Astrocyte (in vitro differentiated cells and primary cell): ENCODE results near the gene SIRT6.

Experiments used
- EZH2 ChIP-seq: IDR thresholded peaks from 2 replicates; pipeline ENCODE4 v1.6.1; 2012; ENCODE audit warnings: mild to moderate bottlenecking, low read length, inconsistent platforms; ENCODE audit not compliant: insufficient read depth
- TF ChIP-seq, protein P1 (sequence below): IDR thresholded peaks from 2 replicates; pipeline ENCODE4 v1.5.1; 2011; ENCODE audit warnings: low read depth, mild to moderate bottlenecking, inconsistent platforms, low read length, moderate library complexity; ENCODE audit not compliant: insufficient read depth

DNA sequence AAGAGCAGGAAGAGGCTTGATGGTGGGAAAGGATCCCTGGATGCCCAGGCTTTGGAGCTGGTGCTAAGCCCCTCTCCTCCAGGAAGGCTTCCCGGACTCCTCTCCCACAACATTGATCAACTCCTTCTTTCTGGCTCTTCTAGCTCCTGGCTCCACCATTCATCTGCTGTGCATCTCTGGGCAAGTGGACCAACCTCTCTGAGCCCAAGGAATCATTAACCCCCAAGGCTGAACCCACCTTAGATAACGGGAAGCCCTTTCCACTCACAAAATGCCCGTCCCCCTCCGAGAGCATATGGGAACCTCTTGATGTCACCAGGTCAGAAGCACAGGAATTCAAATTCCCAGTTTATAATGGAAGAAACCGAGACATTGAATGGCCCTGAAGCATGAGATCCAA lies 5.2 kb downstream of the SIRT6 start:
- TF ChIP-seq, protein P1, sequence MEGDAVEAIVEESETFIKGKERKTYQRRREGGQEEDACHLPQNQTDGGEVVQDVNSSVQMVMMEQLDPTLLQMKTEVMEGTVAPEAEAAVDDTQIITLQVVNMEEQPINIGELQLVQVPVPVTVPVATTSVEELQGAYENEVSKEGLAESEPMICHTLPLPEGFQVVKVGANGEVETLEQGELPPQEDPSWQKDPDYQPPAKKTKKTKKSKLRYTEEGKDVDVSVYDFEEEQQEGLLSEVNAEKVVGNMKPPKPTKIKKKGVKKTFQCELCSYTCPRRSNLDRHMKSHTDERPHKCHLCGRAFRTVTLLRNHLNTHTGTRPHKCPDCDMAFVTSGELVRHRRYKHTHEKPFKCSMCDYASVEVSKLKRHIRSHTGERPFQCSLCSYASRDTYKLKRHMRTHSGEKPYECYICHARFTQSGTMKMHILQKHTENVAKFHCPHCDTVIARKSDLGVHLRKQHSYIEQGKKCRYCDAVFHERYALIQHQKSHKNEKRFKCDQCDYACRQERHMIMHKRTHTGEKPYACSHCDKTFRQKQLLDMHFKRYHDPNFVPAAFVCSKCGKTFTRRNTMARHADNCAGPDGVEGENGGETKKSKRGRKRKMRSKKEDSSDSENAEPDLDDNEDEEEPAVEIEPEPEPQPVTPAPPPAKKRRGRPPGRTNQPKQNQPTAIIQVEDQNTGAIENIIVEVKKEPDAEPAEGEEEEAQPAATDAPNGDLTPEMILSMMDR = no peak
- no peak for TF ChIP-seq EZH2
